Panc1 (cell line): ENCODE results near the gene OOSP3. TPM values are rescaled to one million over a fixed set of nuclear protein-coding genes. Genes with fewer than 3 reads are reported as not detected.
"Not testable (repeated sequence)": the region's sequence is repeated elsewhere in the genome, so short reads cannot be mapped to it uniquely, and the experiment has no call there.

Experiments
- ATAC-seq: fragments of 200-7000 bp; cut with Tn5 transposase; 2 replicates; pipeline ENCODE4 v1.9.1; 2020; ENCODE audit warnings: mild to moderate bottlenecking, moderate library complexity
- BruUV-seq: library from RNA; stranded (reverse); fragments of 400-500 nt; replicated peaks from 2 replicates; lab custom pipeline; 2021; lab: Mats Ljungman, UMichigan
- CTCF ChIA-PET: fragments of 300-600 bp; sonication (Branson Sonifier 250); formaldehyde crosslinking; loops from one replicate; lab custom pipeline; 2022; ENCODE audit warnings: antibody characterized with exemption; lab: Charles Lee
- POLR2A ChIA-PET: fragments of 300-600 bp; sonication (Branson Sonifier 250); formaldehyde crosslinking; loops from one replicate; lab custom pipeline; 2022; ENCODE audit warnings: antibody characterized with exemption; lab: Charles Lee
- DNase-seq: peaks from one replicate; pipeline ENCODE4 v3.0.0-alpha.2; 2010; ENCODE audit warnings: low read depth, low spot score
- H3K27ac ChIP-seq: 2 replicates; pipeline ENCODE4 v1.5.1; 2011; ENCODE audit warnings: mild to moderate bottlenecking, low read length, inconsistent platforms
- H3K27me3 ChIP-seq: fragments of 200-500 bp; sonication (Bioruptor generic); 2 replicates; pipeline ENCODE4 v1.6.0; 2014; ENCODE audit warnings: low read length, inconsistent platforms; ENCODE audit not compliant: control insufficient read depth, insufficient read depth
- H3K36me3 ChIP-seq: fragments of 200-500 bp; sonication (Bioruptor generic); 2 replicates; pipeline ENCODE4 v1.5.1; 2014; ENCODE audit warnings: inconsistent platforms, mild to moderate bottlenecking, low read length, moderate library complexity; ENCODE audit not compliant: control insufficient read depth, insufficient read depth
- H3K4me1 ChIP-seq: 2 replicates; pipeline ENCODE4 v1.5.1; 2011; ENCODE audit warnings: inconsistent platforms, mild to moderate bottlenecking, low read length, moderate library complexity; ENCODE audit not compliant: control insufficient read depth, insufficient read depth
- H3K4me3 ChIP-seq, 2 experiments: 2 replicates each; pipeline ENCODE4 v1.5.1; 2011 to 2012; ENCODE audit warnings: low read depth in 2 of 2, low read length in 2 of 2, mild to moderate bottlenecking in 2 of 2, inconsistent platforms in 1 of 2, moderate library complexity in 1 of 2
- H3K9me3 ChIP-seq: fragments of 200-500 bp; sonication (Bioruptor generic); 2 replicates; pipeline ENCODE4 v1.5.1; 2014; ENCODE audit warnings: low read depth, mild to moderate bottlenecking, inconsistent platforms, low read length, moderate library complexity; ENCODE audit not compliant: control insufficient read depth, insufficient read depth
- POLR2AphosphoS5 ChIP-seq: IDR thresholded peaks from 2 replicates; pipeline ENCODE4 v1.6.1; 2012; ENCODE audit warnings: mild to moderate bottlenecking, low read depth, low read length, moderate library complexity
- SIN3A ChIP-seq: IDR thresholded peaks from 2 replicates; pipeline ENCODE4 v1.6.1; 2012; ENCODE audit warnings: low read depth, mild to moderate bottlenecking, low read length, moderate library complexity, borderline replicate concordance; ENCODE audit not compliant: insufficient read depth
- TCF7L2 ChIP-seq: IDR thresholded peaks from 2 replicates; pipeline ENCODE4 v1.6.1; 2011; ENCODE audit warnings: mild to moderate bottlenecking, low read depth, low read length, inconsistent platforms
- in situ Hi-C: cut with HindIII; loops from 2 replicates; pipeline ENCODE4 v1.10.0; 2016; ENCODE audit warnings: low sequenced_read_pairs, low pct_unique_long_range_greater_than_20kb
- intact Hi-C: fragments of 100-400 bp; cut with micrococcal nuclease; formaldehyde crosslinking; loops from one replicate; pipeline ENCODE4 v1.10.0; 2022; ENCODE audit not compliant: unreplicated experiment
- total RNA-seq: library from RNA; stranded (reverse); gene quantifications from one replicate; pipeline ENCODE4 v1.2.1, GENCODE V29; 2021; ENCODE audit not compliant: unreplicated experiment
- TF ChIP-seq, protein P1 (sequence below), 2 experiments: IDR thresholded peaks; 2 replicates each; pipeline ENCODE4 v1.6.1; 2011 to 2012; ENCODE audit warnings: low read depth in 2 of 2, control low read depth in 1 of 2, low read length in 1 of 2, mild to moderate bottlenecking in 1 of 2, moderate library complexity in 1 of 2; ENCODE audit not compliant: insufficient read depth in 1 of 2
- TF ChIP-seq, protein P2 (sequence below): fragments of 450-650 bp; IDR thresholded peaks from 2 replicates; pipeline ENCODE4 v1.5.1; 2017; ENCODE audit warnings: mild to moderate bottlenecking

The OOSP3 gene
- total RNA-seq, 1 experiment from 2014 or later: not detected

DNA sequence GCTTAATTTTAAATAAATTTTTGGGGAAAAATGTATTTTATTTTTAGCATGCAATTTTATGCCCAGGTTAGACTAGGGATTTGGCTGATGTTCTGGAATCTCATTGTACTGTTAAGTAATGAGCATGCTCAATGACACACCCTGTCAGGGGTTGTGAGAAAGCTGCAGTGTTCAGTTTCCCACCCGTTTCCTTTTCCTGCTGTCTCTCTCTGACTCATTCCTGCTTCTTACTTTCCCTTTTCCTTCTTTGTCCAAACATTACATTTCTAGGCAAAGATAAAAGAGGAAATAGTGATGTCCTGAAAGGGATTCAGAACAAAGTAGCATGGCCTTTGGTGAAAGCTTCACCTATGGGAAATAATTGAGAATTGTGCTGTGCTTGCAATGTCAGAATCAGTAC lies 22.7 kb downstream of the OOSP3 start:
- no peaks in the 10 kb centered on the region for H3K4me1 ChIP-seq
- ATAC-seq (no peak), DNase-seq (no peak)
- H3K27ac ChIP-seq: no peak overlapping the region
- ChIA-PET POLR2A (no interaction called here), CTCF (no interaction called here)
- intact Hi-C loops: no loop called here
- in situ Hi-C loops: no loop called here
- no peaks in the 10 kb centered on the region for H3K9me3 ChIP-seq
- no peaks in the 10 kb centered on the region for H3K36me3 ChIP-seq
- TF ChIP-seq SIN3A (no peak), POLR2AphosphoS5 (no peak), TCF7L2 (no peak)
- TF ChIP-seq, protein P1, sequence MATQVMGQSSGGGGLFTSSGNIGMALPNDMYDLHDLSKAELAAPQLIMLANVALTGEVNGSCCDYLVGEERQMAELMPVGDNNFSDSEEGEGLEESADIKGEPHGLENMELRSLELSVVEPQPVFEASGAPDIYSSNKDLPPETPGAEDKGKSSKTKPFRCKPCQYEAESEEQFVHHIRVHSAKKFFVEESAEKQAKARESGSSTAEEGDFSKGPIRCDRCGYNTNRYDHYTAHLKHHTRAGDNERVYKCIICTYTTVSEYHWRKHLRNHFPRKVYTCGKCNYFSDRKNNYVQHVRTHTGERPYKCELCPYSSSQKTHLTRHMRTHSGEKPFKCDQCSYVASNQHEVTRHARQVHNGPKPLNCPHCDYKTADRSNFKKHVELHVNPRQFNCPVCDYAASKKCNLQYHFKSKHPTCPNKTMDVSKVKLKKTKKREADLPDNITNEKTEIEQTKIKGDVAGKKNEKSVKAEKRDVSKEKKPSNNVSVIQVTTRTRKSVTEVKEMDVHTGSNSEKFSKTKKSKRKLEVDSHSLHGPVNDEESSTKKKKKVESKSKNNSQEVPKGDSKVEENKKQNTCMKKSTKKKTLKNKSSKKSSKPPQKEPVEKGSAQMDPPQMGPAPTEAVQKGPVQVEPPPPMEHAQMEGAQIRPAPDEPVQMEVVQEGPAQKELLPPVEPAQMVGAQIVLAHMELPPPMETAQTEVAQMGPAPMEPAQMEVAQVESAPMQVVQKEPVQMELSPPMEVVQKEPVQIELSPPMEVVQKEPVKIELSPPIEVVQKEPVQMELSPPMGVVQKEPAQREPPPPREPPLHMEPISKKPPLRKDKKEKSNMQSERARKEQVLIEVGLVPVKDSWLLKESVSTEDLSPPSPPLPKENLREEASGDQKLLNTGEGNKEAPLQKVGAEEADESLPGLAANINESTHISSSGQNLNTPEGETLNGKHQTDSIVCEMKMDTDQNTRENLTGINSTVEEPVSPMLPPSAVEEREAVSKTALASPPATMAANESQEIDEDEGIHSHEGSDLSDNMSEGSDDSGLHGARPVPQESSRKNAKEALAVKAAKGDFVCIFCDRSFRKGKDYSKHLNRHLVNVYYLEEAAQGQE (IDR thresholded peaks at IDR 0.05; ENCODE audit: insufficient read depth in 1 of 2, low read depth in 2 of 2, low read length in 1 of 2): no peak
- TF ChIP-seq, protein P2, sequence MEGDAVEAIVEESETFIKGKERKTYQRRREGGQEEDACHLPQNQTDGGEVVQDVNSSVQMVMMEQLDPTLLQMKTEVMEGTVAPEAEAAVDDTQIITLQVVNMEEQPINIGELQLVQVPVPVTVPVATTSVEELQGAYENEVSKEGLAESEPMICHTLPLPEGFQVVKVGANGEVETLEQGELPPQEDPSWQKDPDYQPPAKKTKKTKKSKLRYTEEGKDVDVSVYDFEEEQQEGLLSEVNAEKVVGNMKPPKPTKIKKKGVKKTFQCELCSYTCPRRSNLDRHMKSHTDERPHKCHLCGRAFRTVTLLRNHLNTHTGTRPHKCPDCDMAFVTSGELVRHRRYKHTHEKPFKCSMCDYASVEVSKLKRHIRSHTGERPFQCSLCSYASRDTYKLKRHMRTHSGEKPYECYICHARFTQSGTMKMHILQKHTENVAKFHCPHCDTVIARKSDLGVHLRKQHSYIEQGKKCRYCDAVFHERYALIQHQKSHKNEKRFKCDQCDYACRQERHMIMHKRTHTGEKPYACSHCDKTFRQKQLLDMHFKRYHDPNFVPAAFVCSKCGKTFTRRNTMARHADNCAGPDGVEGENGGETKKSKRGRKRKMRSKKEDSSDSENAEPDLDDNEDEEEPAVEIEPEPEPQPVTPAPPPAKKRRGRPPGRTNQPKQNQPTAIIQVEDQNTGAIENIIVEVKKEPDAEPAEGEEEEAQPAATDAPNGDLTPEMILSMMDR: no peak
- no peak overlapping the region for H3K4me3 ChIP-seq
- H3K27me3 ChIP-seq: no peaks in the 10 kb centered on the region
- BruUV-seq: no TSS peak

DNA sequence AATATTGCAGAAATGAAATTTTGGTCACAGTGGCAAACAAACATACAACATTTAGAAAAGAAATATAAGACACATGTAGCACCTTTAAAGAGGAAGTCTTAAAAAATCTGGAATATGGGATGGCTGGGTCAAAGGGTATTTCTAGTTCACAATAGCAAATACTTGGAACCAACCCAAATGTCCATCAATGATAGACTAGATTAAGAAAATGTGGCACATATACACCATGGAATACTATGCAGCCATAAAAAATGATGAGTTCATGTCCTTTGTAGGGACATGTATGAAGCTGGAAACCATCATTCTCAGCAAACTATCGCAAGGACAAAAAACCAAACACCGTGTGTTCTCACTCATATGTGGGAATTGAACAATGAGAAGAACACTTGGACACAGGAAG lies 25.0 kb downstream of the OOSP3 start:
- ATAC-seq, H3K4me1 ChIP-seq, H3K9me3 ChIP-seq, CTCF ChIA-PET, H3K4me3 ChIP-seq, POLR2A ChIA-PET, H3K27ac ChIP-seq, in situ Hi-C loops, BruUV-seq, DNase-seq, H3K27me3 ChIP-seq, intact Hi-C loops, H3K36me3 ChIP-seq: not testable (repeated sequence)

DNA sequence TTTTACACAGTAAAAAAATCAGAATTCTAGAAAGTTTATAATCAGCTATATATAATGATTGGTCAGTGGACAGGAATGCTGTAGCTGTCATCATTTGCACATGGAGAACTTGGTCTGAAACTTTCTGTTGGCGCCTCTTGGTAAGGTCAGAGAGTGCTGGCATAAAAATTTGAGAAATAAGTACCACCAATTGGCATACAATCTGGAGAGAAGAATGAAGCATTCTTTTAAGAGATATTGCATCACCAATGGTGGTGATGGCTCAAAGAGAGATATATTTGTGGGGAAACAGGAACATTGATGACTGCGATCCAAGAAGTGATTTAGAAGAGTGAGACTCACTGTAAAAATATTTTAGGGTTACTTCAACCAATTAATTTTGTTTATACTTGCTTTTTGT lies 39.9 kb downstream of the OOSP3 start:
- Histone ChIP-seq H3K27ac (no peak overlapping the region), H3K4me1 (no peaks in the 10 kb centered on the region), H3K27me3 (no peaks in the 10 kb centered on the region), H3K36me3 (no peaks in the 10 kb centered on the region), H3K4me3 (no peak overlapping the region), H3K9me3 (peaks cover 4% of the 10 kb centered on the region; the same call in 1 of the 2 replicates)
- ATAC-seq: no peak
- no peak for DNase-seq
- BruUV-seq: no TSS peak
- in situ Hi-C loops (no loop called here), intact Hi-C loops (loop anchor here (2.0 kb wide), 1 partner anchor 96 kb away; no protein-coding TSS in a partner anchor)
- ChIA-PET POLR2A (interaction anchor here (0.6 kb wide), 1 partner anchor 102 kb away, joined by 3 read pairs; no protein-coding TSS in a partner anchor), CTCF (interaction anchor here (0.6 to 1.2 kb wide), 3 partner anchors 34 to 269 kb away, joined by 3 to 6 read pairs (median 3); no protein-coding TSS in a partner anchor)
- TF ChIP-seq POLR2AphosphoS5: no peak
- TF ChIP-seq, protein P1 (IDR thresholded peaks at IDR 0.05; ENCODE audit: insufficient read depth in 1 of 2, low read depth in 2 of 2, low read length in 1 of 2): no peak
- TF ChIP-seq SIN3A: no peak
- no peak for TF ChIP-seq TCF7L2
- TF ChIP-seq, protein P2: no peak
